A549 (cell line): ENCODE results near the gene LIN7A.

Source experiments
- BHLHE40 ChIP-seq: IDR thresholded peaks from 2 replicates; pipeline ENCODE4 v1.6.1; 2012; ENCODE audit warnings: low read depth, low read length, inconsistent platforms
- CEBPB ChIP-seq, 2 experiments: fragments of >200 bp in 1 of 2; sonication (Bioruptor Twin) in 1 of 2; formaldehyde crosslinking in 1 of 2; IDR thresholded peaks; 2 replicates each; pipeline ENCODE4 v1.6.1; 2012 to 2016
- CHD2 ChIP-seq: fragments of 150-350 bp; IDR thresholded peaks from 2 replicates; pipeline ENCODE4 v1.6.1; 2014; ENCODE audit warnings: low read length; ENCODE audit not compliant: partially characterized antibody
- CHD4 ChIP-seq: fragments of 200-600 bp; sonication (generic); IDR thresholded peaks from 2 replicates; pipeline ENCODE4 v1.6.1; 2016; ENCODE audit warnings: antibody characterized with exemption, mild to moderate bottlenecking, borderline replicate concordance
- EHF ChIP-seq: fragments of 250-450 bp; sonication (Bioruptor Pico); IDR thresholded peaks from 2 replicates; pipeline ENCODE4 v1.5.0; 2020; ENCODE audit warnings: mild to moderate bottlenecking
- ELK1 ChIP-seq: fragments of 150-350 bp; IDR thresholded peaks from 2 replicates; pipeline ENCODE4 v1.6.1; 2014; ENCODE audit warnings: low read depth, mild to moderate bottlenecking, low read length
- JUN ChIP-seq, 2 experiments: fragments of >200 bp; sonication (Bioruptor Twin); formaldehyde crosslinking; IDR thresholded peaks; 2 replicates in 1 of 2; 3 replicates in 1 of 2; pipeline ENCODE4 v1.6.1; 2016 to 2017
- POLR2A ChIP-seq: IDR thresholded peaks from 2 replicates; pipeline ENCODE4 v1.6.1; 2012; ENCODE audit warnings: mild to moderate bottlenecking, low read length
- RARB ChIP-seq: fragments of 250-450 bp; sonication (Bioruptor Pico); IDR thresholded peaks from 2 replicates; pipeline ENCODE4 v1.8.0; 2021; ENCODE audit warnings: mild to moderate bottlenecking, moderate library complexity
- RFX5 ChIP-seq: fragments of 450-650 bp; IDR thresholded peaks from 2 replicates; pipeline ENCODE4 v1.7.1; 2014; ENCODE audit warnings: antibody characterized with exemption, mild to moderate bottlenecking, moderate library complexity
- USF2 ChIP-seq: fragments of 450-650 bp; IDR thresholded peaks from 2 replicates; pipeline ENCODE4 v1.6.1; 2014; ENCODE audit warnings: antibody characterized with exemption
- TF ChIP-seq, protein P1 (sequence below): fragments of >200 bp; sonication (Bioruptor Twin); formaldehyde crosslinking; IDR thresholded peaks from 3 replicates; pipeline ENCODE4 v1.5.1; 2016
- TF ChIP-seq, protein P2 (sequence below): fragments of 200-600 bp; sonication (generic); IDR thresholded peaks from 2 replicates; pipeline ENCODE4 v1.6.1; 2016; ENCODE audit warnings: antibody characterized with exemption, mild to moderate bottlenecking, moderate library complexity
- TF ChIP-seq, protein P3 (sequence below): IDR thresholded peaks from 2 replicates; pipeline ENCODE4 v1.6.1; 2012

DNA sequence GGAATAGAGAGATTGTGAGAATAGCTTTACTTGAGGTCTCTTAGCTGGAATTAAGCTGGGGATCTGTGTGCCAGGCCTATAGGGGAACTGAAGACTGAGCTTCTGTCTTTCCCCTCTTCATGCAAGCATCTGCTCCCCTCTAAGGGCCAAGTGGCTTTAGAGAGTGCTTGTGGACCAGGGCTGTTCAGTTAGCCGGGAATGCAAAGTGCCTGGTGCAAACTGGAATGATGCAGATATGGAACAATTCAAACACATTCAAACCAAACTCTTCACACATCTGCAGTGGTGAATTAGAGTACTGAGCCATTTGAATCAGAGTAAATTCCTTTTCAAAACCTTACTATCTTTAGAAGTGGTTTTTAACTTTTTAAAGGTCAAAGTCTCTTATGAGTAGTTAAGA lies 99.0 kb downstream of the LIN7A start:
- TF ChIP-seq BHLHE40 (no peak), USF2 (no peak), RARB (CRISPR knock-in tag) (no peak), ELK1 (no peak), POLR2A (no peak), CEBPB (IDR thresholded peaks at IDR 0.05) (no peak), RFX5 (no peak), EHF (CRISPR knock-in tag) (no peak), CHD4 (no peak), JUN (IDR thresholded peaks at IDR 0.05) (no peak), CHD2 (no peak)
- TF ChIP-seq, protein P1, sequence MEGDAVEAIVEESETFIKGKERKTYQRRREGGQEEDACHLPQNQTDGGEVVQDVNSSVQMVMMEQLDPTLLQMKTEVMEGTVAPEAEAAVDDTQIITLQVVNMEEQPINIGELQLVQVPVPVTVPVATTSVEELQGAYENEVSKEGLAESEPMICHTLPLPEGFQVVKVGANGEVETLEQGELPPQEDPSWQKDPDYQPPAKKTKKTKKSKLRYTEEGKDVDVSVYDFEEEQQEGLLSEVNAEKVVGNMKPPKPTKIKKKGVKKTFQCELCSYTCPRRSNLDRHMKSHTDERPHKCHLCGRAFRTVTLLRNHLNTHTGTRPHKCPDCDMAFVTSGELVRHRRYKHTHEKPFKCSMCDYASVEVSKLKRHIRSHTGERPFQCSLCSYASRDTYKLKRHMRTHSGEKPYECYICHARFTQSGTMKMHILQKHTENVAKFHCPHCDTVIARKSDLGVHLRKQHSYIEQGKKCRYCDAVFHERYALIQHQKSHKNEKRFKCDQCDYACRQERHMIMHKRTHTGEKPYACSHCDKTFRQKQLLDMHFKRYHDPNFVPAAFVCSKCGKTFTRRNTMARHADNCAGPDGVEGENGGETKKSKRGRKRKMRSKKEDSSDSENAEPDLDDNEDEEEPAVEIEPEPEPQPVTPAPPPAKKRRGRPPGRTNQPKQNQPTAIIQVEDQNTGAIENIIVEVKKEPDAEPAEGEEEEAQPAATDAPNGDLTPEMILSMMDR, result no peak
- TF ChIP-seq, protein P2, sequence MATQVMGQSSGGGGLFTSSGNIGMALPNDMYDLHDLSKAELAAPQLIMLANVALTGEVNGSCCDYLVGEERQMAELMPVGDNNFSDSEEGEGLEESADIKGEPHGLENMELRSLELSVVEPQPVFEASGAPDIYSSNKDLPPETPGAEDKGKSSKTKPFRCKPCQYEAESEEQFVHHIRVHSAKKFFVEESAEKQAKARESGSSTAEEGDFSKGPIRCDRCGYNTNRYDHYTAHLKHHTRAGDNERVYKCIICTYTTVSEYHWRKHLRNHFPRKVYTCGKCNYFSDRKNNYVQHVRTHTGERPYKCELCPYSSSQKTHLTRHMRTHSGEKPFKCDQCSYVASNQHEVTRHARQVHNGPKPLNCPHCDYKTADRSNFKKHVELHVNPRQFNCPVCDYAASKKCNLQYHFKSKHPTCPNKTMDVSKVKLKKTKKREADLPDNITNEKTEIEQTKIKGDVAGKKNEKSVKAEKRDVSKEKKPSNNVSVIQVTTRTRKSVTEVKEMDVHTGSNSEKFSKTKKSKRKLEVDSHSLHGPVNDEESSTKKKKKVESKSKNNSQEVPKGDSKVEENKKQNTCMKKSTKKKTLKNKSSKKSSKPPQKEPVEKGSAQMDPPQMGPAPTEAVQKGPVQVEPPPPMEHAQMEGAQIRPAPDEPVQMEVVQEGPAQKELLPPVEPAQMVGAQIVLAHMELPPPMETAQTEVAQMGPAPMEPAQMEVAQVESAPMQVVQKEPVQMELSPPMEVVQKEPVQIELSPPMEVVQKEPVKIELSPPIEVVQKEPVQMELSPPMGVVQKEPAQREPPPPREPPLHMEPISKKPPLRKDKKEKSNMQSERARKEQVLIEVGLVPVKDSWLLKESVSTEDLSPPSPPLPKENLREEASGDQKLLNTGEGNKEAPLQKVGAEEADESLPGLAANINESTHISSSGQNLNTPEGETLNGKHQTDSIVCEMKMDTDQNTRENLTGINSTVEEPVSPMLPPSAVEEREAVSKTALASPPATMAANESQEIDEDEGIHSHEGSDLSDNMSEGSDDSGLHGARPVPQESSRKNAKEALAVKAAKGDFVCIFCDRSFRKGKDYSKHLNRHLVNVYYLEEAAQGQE, result no peak
- TF ChIP-seq, protein P3, sequence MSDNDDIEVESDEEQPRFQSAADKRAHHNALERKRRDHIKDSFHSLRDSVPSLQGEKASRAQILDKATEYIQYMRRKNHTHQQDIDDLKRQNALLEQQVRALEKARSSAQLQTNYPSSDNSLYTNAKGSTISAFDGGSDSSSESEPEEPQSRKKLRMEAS, result no peak
